Stomach (tissue), 4 donors: ENCODE data around the gene WNT2.

Experiments used
- CTCF ChIP-seq, 7 experiments: fragments of 450-650 bp in 4 of 7; fragments of 200-600 bp in 3 of 7; sonication (generic) in 3 of 7; IDR thresholded peaks; one replicate each; pipeline ENCODE4 v1.5.1; 2016 to 2019; ENCODE audit warnings: antibody characterized with exemption in 7 of 7, control low read depth in 2 of 7, mild to moderate bottlenecking in 1 of 7
- POLR2A ChIP-seq, 4 donors: fragments of 450-650 bp; IDR thresholded peaks; one replicate each; pipeline ENCODE4 v1.6.1; 2016; ENCODE audit warnings: antibody characterized with exemption in 4 of 4, control low read depth in 2 of 4, mild to moderate bottlenecking in 1 of 4, moderate library complexity in 1 of 4
- POLR2AphosphoS5 ChIP-seq, 3 donors: sonication (generic); formaldehyde crosslinking; IDR thresholded peaks; one replicate each; pipeline ENCODE4 v1.6.1; 2016; ENCODE audit warnings: antibody characterized with exemption in 3 of 3

GRCh38 chr7:117274951-117275350, 47.9 kb downstream of the WNT2 start:
- no peak for TF ChIP-seq POLR2A (IDR thresholded peaks at IDR 0.05)
- TF ChIP-seq POLR2AphosphoS5 (IDR thresholded peaks at IDR 0.05): no peak
- no peak for TF ChIP-seq CTCF (IDR thresholded peaks at IDR 0.05)
